H9 (cell line): ENCODE results near the gene ITSN2. TPM values are rescaled to one million over a fixed set of nuclear protein-coding genes. Genes with fewer than 3 reads are reported as not detected.

Experiments used
- DNase-seq: peaks from one replicate; pipeline ENCODE4 v3.0.0-alpha.2; 2017
- H2AFZ ChIP-seq: one replicate; pipeline ENCODE4 v1.6.1; 2013; ENCODE audit warnings: mild to moderate bottlenecking, low read length, control low read depth, moderate library complexity
- H2AK5ac ChIP-seq: 2 replicates; pipeline ENCODE4 v1.6.1; 2013; ENCODE audit warnings: low read length, control low read depth, mixed read lengths; ENCODE audit not compliant: insufficient read length
- H2BK120ac ChIP-seq: one replicate; pipeline ENCODE4 v1.6.1; 2013; ENCODE audit warnings: low read depth, mild to moderate bottlenecking, low read length, control low read depth, inconsistent platforms; ENCODE audit not compliant: poor library complexity, severe bottlenecking
- H2BK12ac ChIP-seq: 2 replicates; pipeline ENCODE4 v1.6.1; 2013; ENCODE audit warnings: low read length, control low read depth, mixed read lengths, low read depth; ENCODE audit not compliant: insufficient read length
- H2BK15ac ChIP-seq: 2 replicates; pipeline ENCODE4 v1.6.1; 2013; ENCODE audit warnings: low read depth, low read length, control low read depth
- H2BK20ac ChIP-seq: one replicate; pipeline ENCODE4 v1.6.1; 2013; ENCODE audit warnings: low read depth, mild to moderate bottlenecking, low read length, control low read depth, inconsistent platforms; ENCODE audit not compliant: poor library complexity, severe bottlenecking
- H2BK5ac ChIP-seq: 2 replicates; pipeline ENCODE4 v1.6.1; 2013; ENCODE audit warnings: low read length, control low read depth, mixed read lengths; ENCODE audit not compliant: insufficient read length
- H3K14ac ChIP-seq: 2 replicates; pipeline ENCODE4 v1.6.1; 2013; ENCODE audit warnings: low read length, control low read depth; ENCODE audit not compliant: insufficient read depth
- H3K18ac ChIP-seq: 2 replicates; pipeline ENCODE4 v1.6.1; 2013; ENCODE audit warnings: low read depth, mild to moderate bottlenecking, mixed read lengths, low read length, control low read depth; ENCODE audit not compliant: insufficient read length
- H3K23ac ChIP-seq: 2 replicates; pipeline ENCODE4 v1.6.1; 2013; ENCODE audit warnings: low read length, control low read depth, mixed read lengths, low read depth; ENCODE audit not compliant: insufficient read length
- H3K23me2 ChIP-seq: 2 replicates; pipeline ENCODE4 v1.6.1; 2013; ENCODE audit warnings: low read depth, mild to moderate bottlenecking, mixed read lengths, low read length, control low read depth; ENCODE audit not compliant: insufficient read length, poor library complexity, severe bottlenecking
- H3K27ac ChIP-seq: 2 replicates; pipeline ENCODE4 v1.5.1; 2013; ENCODE audit warnings: low read length, control low read depth, mixed read lengths, low read depth; ENCODE audit not compliant: insufficient read length
- H3K27me3 ChIP-seq: 2 replicates; pipeline ENCODE4 v1.6.1; 2013; ENCODE audit warnings: low read length, control low read depth, inconsistent platforms; ENCODE audit not compliant: insufficient read depth
- H3K4ac ChIP-seq: 2 replicates; pipeline ENCODE4 v1.6.1; 2013; ENCODE audit warnings: low read depth, mild to moderate bottlenecking, control low read depth, inconsistent platforms, low read length, moderate library complexity
- H3K4me1 ChIP-seq: 2 replicates; pipeline ENCODE4 v1.6.1; 2013; ENCODE audit warnings: low read length, control low read depth, inconsistent platforms; ENCODE audit not compliant: insufficient read depth
- H3K4me2 ChIP-seq: 2 replicates; pipeline ENCODE4 v1.6.1; 2013; ENCODE audit warnings: low read length, control low read depth, mixed read lengths; ENCODE audit not compliant: insufficient read length, insufficient read depth
- H3K56ac ChIP-seq: 2 replicates; pipeline ENCODE4 v1.6.1; 2013; ENCODE audit warnings: low read depth, mild to moderate bottlenecking, mixed read lengths, low read length, control low read depth; ENCODE audit not compliant: insufficient read length
- H3K79me1 ChIP-seq: 2 replicates; pipeline ENCODE4 v1.6.1; 2013; ENCODE audit warnings: low read depth, mild to moderate bottlenecking, moderate library complexity, low read length, control low read depth, inconsistent platforms; ENCODE audit not compliant: insufficient read depth, poor library complexity, severe bottlenecking
- H3K79me2 ChIP-seq: 2 replicates; pipeline ENCODE4 v1.6.1; 2013; ENCODE audit warnings: low read length, control low read depth, inconsistent platforms; ENCODE audit not compliant: insufficient read depth
- H3K9ac ChIP-seq: 2 replicates; pipeline ENCODE4 v1.6.1; 2013; ENCODE audit warnings: low read length, control low read depth, mixed read lengths; ENCODE audit not compliant: insufficient read length; ENCODE audit errors: extremely low read depth
- H3K9me3 ChIP-seq: one replicate; pipeline ENCODE4 v1.6.1; 2013; ENCODE audit warnings: low read depth, low read length, inconsistent platforms; ENCODE audit not compliant: control insufficient read depth
- H3T11ph ChIP-seq: one replicate; pipeline ENCODE4 v1.6.1; 2013; ENCODE audit warnings: mild to moderate bottlenecking, low read length, control low read depth, inconsistent platforms
- H4K20me1 ChIP-seq: one replicate; pipeline ENCODE4 v1.6.1; 2013; ENCODE audit not compliant: control insufficient read depth, insufficient read length, insufficient read depth
- H4K5ac ChIP-seq: 2 replicates; pipeline ENCODE4 v1.6.1; 2013; ENCODE audit warnings: low read depth, mild to moderate bottlenecking, mixed read lengths, low read length, control low read depth; ENCODE audit not compliant: insufficient read length
- H4K8ac ChIP-seq: replicated peaks from 2 replicates; pipeline ENCODE4 v1.6.1; 2013; ENCODE audit warnings: low read length, control low read depth, mixed read lengths, low read depth; ENCODE audit not compliant: insufficient read length
- H4K91ac ChIP-seq: 2 replicates; pipeline ENCODE4 v1.6.1; 2013; ENCODE audit warnings: low read depth, mild to moderate bottlenecking, moderate library complexity, mixed read lengths, low read length, control low read depth; ENCODE audit not compliant: insufficient read length
- H3K27ac Mint-ChIP-seq, 3 experiments: 2 replicates in 2 of 3; 3 replicates in 1 of 3; pipeline ENCODE4 v1.8.0; 2020 to 2021; ENCODE audit warnings: mixed read lengths in 3 of 3, mild to moderate bottlenecking in 1 of 3, moderate library complexity in 1 of 3
- H3K27me3 Mint-ChIP-seq: 2 replicates; pipeline ENCODE4 v1.8.0; 2021; ENCODE audit warnings: low read depth, mild to moderate bottlenecking, moderate library complexity, mixed read lengths
- H3K36me3 Mint-ChIP-seq, 3 experiments: 2 replicates in 2 of 3; 3 replicates in 1 of 3; pipeline ENCODE4 v1.8.0; 2020 to 2021; ENCODE audit warnings: low read depth in 3 of 3, mixed read lengths in 3 of 3; ENCODE audit not compliant: insufficient read depth in 1 of 3
- H3K4me1 Mint-ChIP-seq, 2 experiments: 2 replicates each; pipeline ENCODE4 v1.8.0; 2020; ENCODE audit warnings: mixed read lengths in 2 of 2
- H3K4me3 Mint-ChIP-seq, 2 experiments: 2 replicates in 1 of 2; 3 replicates in 1 of 2; pipeline ENCODE4 v1.8.0; 2020 to 2021; ENCODE audit warnings: mild to moderate bottlenecking in 2 of 2, mixed read lengths in 2 of 2, moderate library complexity in 1 of 2
- H3K9me3 Mint-ChIP-seq, 2 experiments: 2 replicates in 1 of 2; 3 replicates in 1 of 2; pipeline ENCODE4 v1.8.0; 2020; ENCODE audit warnings: mild to moderate bottlenecking in 2 of 2, mixed read lengths in 2 of 2, moderate library complexity in 1 of 2
- CTCF ChIP-seq: fragments of 200-600 bp; sonication (generic); conservative IDR thresholded peaks from 3 replicates; pipeline ENCODE4 v1.8.0; 2021; ENCODE audit warnings: antibody characterized with exemption, mild to moderate bottlenecking
- total RNA-seq: library from RNA; stranded (reverse); gene quantifications from 2 replicates; pipeline ENCODE4 v1.2.1, GENCODE V29; 2021

ITSN2 gene
- total RNA-seq, 1 experiment from 2014 or later = 17.0 TPM

- no peaks in the 10 kb centered on the region for H3K9me3 Mint-ChIP-seq
- peaks cover 6 to 8% of the 10 kb centered on the region in 2 experiments for H3K4me1 Mint-ChIP-seq
- H3K27me3 ChIP-seq = no peaks in the 10 kb centered on the region
- no peak for DNase-seq
- H3K4me2 ChIP-seq = no peak overlapping the region
- no peak overlapping the region for H4K91ac ChIP-seq
- H3K18ac ChIP-seq = no peak overlapping the region
- H2BK20ac ChIP-seq = no peak overlapping the region
- no peak overlapping the region for H3K27ac ChIP-seq
- no peaks in the 10 kb centered on the region for H3K79me1 ChIP-seq
- no peak overlapping the region for H2AFZ ChIP-seq
- peaks cover 4% of the 10 kb centered on the region; the same call in 1 of the 2 replicates for H3K4me1 ChIP-seq
- H2BK12ac ChIP-seq = no peak overlapping the region
- H3K56ac ChIP-seq = no peak overlapping the region
- no peak overlapping the region for H3K23ac ChIP-seq
- H2BK120ac ChIP-seq = no peak overlapping the region
- peaks cover 0 to 8% (median 0%) of the 10 kb centered on the region in 3 experiments; a peak in 2 of 7 replicates for H3K36me3 Mint-ChIP-seq
- H3K4ac ChIP-seq = no peak overlapping the region
- H2AK5ac ChIP-seq = no peak overlapping the region
- no peak overlapping the region for H4K8ac ChIP-seq
- H3K14ac ChIP-seq = no peak overlapping the region
- no peaks in the 10 kb centered on the region for H3K9me3 ChIP-seq
- H4K20me1 ChIP-seq = no peaks in the 10 kb centered on the region
- H3K4me3 Mint-ChIP-seq = no peak overlapping the region
- no peaks in the 10 kb centered on the region for H3K23me2 ChIP-seq
- H4K5ac ChIP-seq = no peak overlapping the region
- H3T11ph ChIP-seq = no peak overlapping the region
- no peak overlapping the region for H2BK5ac ChIP-seq
- H3K27me3 Mint-ChIP-seq = no peaks in the 10 kb centered on the region
- H3K79me2 ChIP-seq = no peaks in the 10 kb centered on the region
- H2BK15ac ChIP-seq = no peak overlapping the region
- H3K27ac Mint-ChIP-seq = no peak overlapping the region
- no peak for TF ChIP-seq CTCF
- no peak overlapping the region for H3K9ac ChIP-seq
These were observed 85.5 kb downstream of the ITSN2 start for GRCh38 chr2:24274809-24275208.
